SK-N-SH (cell line): ENCODE data around the gene NREP. TPM values are rescaled to one million over a fixed set of nuclear protein-coding genes. Genes with fewer than 3 reads are reported as not detected.
"Not testable (repeated sequence)": the region's sequence is repeated elsewhere in the genome, so short reads cannot be mapped to it uniquely, and the experiment has no call there.

Experiments
- CTCF ChIA-PET: fragments of 300-600, 350-600 bp; formaldehyde crosslinking; extraction: SDS; loops from one replicate; lab custom pipeline; 2021; lab: Yijun Ruan, JAX
- POLR2A ChIA-PET: fragments of 350-600 bp; sonication (Branson Sonifier 250); formaldehyde crosslinking; extraction: SDS; loops from one replicate; lab custom pipeline; 2020; ENCODE audit warnings: antibody characterized with exemption, inconsistent platforms; lab: Yijun Ruan, JAX
- DNase-seq: peaks from one replicate; pipeline ENCODE4 v3.0.0; 2012
- H2AFZ ChIP-seq: fragments of 200-600 bp; sonication (generic); 2 replicates; pipeline ENCODE4 v1.8.1; 2016; ENCODE audit warnings: antibody characterized with exemption, mild to moderate bottlenecking, low read depth
- H3F3A ChIP-seq: fragments of 200-600 bp; sonication (generic); replicated peaks from 2 replicates; pipeline ENCODE3; 2016; ENCODE audit warnings: antibody characterized with exemption, mild to moderate bottlenecking; ENCODE audit not compliant: insufficient read depth
- H3K27ac ChIP-seq, 2 experiments: fragments of 200-500 bp in 1 of 2; fragments of 200-600 bp in 1 of 2; sonication (Bioruptor generic) in 1 of 2; sonication (generic), shearing (Covaris generic) in 1 of 2; 2 replicates each; pipeline versions ENCODE4 v1.5.1 to v1.6.1; 2014 to 2016; ENCODE audit warnings: low read depth in 2 of 2, inconsistent platforms in 1 of 2, low read length in 1 of 2, mild to moderate bottlenecking in 1 of 2, mixed read lengths in 1 of 2
- H3K27me3 ChIP-seq: fragments of 200-600 bp; sonication (generic), shearing (Covaris generic); 2 replicates; pipeline ENCODE4 v1.6.1; 2016; ENCODE audit warnings: mixed run types; ENCODE audit not compliant: insufficient read depth
- H3K36me3 ChIP-seq, 2 experiments: fragments of 200-500 bp in 1 of 2; fragments of 200-600 bp in 1 of 2; sonication (Bioruptor generic) in 1 of 2; sonication (generic) in 1 of 2; replicated peaks in 1 of 2; 2 replicates each; pipeline versions ENCODE3 to v1.5.1; 2014 to 2016; ENCODE audit warnings: low read length in 1 of 2, mild to moderate bottlenecking in 1 of 2; ENCODE audit not compliant: insufficient read depth in 2 of 2, control insufficient read depth in 1 of 2
- H3K4me1 ChIP-seq, 2 experiments: fragments of 200-500 bp in 1 of 2; fragments of 200-600 bp in 1 of 2; sonication (Bioruptor generic) in 1 of 2; sonication (generic), shearing (Covaris generic) in 1 of 2; 2 replicates each; pipeline versions ENCODE4 v1.5.1 to v1.6.1; 2014 to 2016; ENCODE audit warnings: low read depth in 1 of 2, low read length in 1 of 2, mixed run types in 1 of 2; ENCODE audit not compliant: insufficient read depth in 2 of 2, control insufficient read depth in 1 of 2
- H3K4me2 ChIP-seq: fragments of 200-600 bp; sonication (generic), shearing (Covaris generic); 2 replicates; pipeline ENCODE4 v1.6.1; 2017; ENCODE audit warnings: mixed run types
- H3K4me3 ChIP-seq, 2 experiments: fragments of 200-500 bp in 1 of 2; fragments of 200-600 bp in 1 of 2; sonication (Bioruptor generic) in 1 of 2; sonication (generic), shearing (Covaris generic) in 1 of 2; 2 replicates each; pipeline versions ENCODE4 v1.5.1 to v1.8.1; 2014 to 2016; ENCODE audit warnings: low read depth in 2 of 2, inconsistent platforms in 1 of 2, low read length in 1 of 2, mild to moderate bottlenecking in 1 of 2, mixed read lengths in 1 of 2, moderate library complexity in 1 of 2
- H3K79me2 ChIP-seq: fragments of 200-600 bp; sonication (generic); 2 replicates; pipeline ENCODE4 v1.8.1; 2017; ENCODE audit warnings: mild to moderate bottlenecking; ENCODE audit not compliant: insufficient read depth
- H3K9ac ChIP-seq: fragments of 200-600 bp; sonication (generic); 2 replicates; pipeline ENCODE4 v1.6.1; 2017; ENCODE audit warnings: mixed run types
- H3K9me2 ChIP-seq: fragments of 200-600 bp; sonication (generic); 2 replicates; pipeline ENCODE4 v1.6.1; 2017; ENCODE audit warnings: mixed run types
- H3K9me3 ChIP-seq: fragments of 200-600 bp; sonication (generic); 2 replicates; pipeline ENCODE4 v1.6.1; 2017; ENCODE audit warnings: mixed run types, mild to moderate bottlenecking, moderate library complexity
- H4K20me1 ChIP-seq: fragments of 200-600 bp; sonication (generic); 2 replicates; pipeline ENCODE4 v1.6.1; 2017; ENCODE audit warnings: mild to moderate bottlenecking, mixed run types; ENCODE audit not compliant: insufficient read depth
- FOXJ3 ChIP-seq: sonication (generic); formaldehyde crosslinking; IDR thresholded peaks from 2 replicates; pipeline ENCODE4 v1.5.1; 2020; ENCODE audit warnings: mild to moderate bottlenecking, missing genetic modification reagents
- MEF2A ChIP-seq: IDR thresholded peaks from 2 replicates; pipeline ENCODE4 v1.4.0; 2012; ENCODE audit warnings: low read depth, borderline replicate concordance
- REST ChIP-seq: IDR thresholded peaks from 2 replicates; pipeline ENCODE4 v1.6.1; 2012; ENCODE audit warnings: mild to moderate bottlenecking, low read depth, low read length, moderate library complexity
- SMC3 ChIP-seq: IDR thresholded peaks from 2 replicates; pipeline ENCODE4 v1.6.1; 2012; ENCODE audit warnings: low read depth, low read length, improper control_type of control experiment
- WGBS: methylation state at CpG from one replicate; pipeline ENCODE4 v1.1.6; 2017; ENCODE audit warnings: low lambda C conversion rate; 5-methylcytosine and 5-hydroxymethylcytosine counted together
- polyA plus RNA-seq, 3 experiments: library from polyadenylated mRNA; depleted of rRNA; stranded (reverse); fragments of >200 nt; gene quantifications; 2 replicates each; pipeline ENCODE4 v1.2.3, GENCODE V29; 2012
- TF ChIP-seq, protein P1 (sequence below): IDR thresholded peaks from 2 replicates; pipeline ENCODE4; 2012
- TF ChIP-seq, protein P2 (sequence below): IDR thresholded peaks from 2 replicates; pipeline ENCODE4 v1.4.0; 2012; ENCODE audit warnings: low read depth, borderline replicate concordance

NREP gene
- polyA plus RNA-seq, 1 of the 3 experiments (the other 2 are of a cell fraction), result 94.4 TPM

DNA sequence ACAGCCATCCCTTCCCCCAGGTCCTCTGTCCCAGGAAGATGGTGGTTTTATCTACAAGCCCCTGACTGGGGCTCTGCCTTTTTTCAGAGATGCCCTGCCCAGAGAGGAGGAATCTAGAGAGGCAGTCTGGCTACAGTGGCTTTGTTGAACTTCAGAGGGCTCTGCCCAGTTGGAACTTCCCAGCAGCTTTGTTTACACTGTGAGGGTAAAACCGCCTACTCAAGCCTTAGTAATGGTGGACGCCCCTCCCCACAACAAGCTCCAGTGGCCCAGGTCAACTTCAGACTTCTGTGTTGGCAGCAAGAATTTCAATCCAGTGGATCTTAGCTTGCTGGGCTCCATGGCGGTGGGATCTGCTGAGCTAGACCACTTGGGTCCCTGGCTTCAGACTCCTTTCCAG lies 40.2 kb downstream of the NREP start:
- H3K27ac ChIP-seq, H3K36me3 ChIP-seq, H3K9me2 ChIP-seq, H3K4me3 ChIP-seq, H3K4me2 ChIP-seq, H2AFZ ChIP-seq, H3K27me3 ChIP-seq, H4K20me1 ChIP-seq, H3K4me1 ChIP-seq, POLR2A ChIA-PET, DNase-seq, H3K9me3 ChIP-seq, H3K79me2 ChIP-seq, H3K9ac ChIP-seq, H3F3A ChIP-seq: not testable (repeated sequence)
- CTCF ChIA-PET, result interaction anchor here (1.1 to 1.4 kb wide), 2 partner anchors 15 to 166 kb away, joined by 3 to 4 read pairs; no protein-coding TSS in a partner anchor
- 75% methylated on average over 3 of the region's 3 CpGs for WGBS

GRCh38 chr5:111707630-111708164 lies 49.3 kb downstream of the NREP start:
- CTCF ChIA-PET, result no interaction called here
- no peaks in the 10 kb centered on the region for H4K20me1 ChIP-seq
- H3K9me2 ChIP-seq, result no peaks in the 10 kb centered on the region
- POLR2A ChIA-PET, result no interaction called here
- no peak overlapping the region for H3K4me2 ChIP-seq
- no peak overlapping the region for H2AFZ ChIP-seq
- H3K79me2 ChIP-seq, result no peaks in the 10 kb centered on the region
- TF ChIP-seq SMC3 (no peak), FOXJ3 (CRISPR knock-in tag) (no peak), MEF2A (no peak), REST (no peak)
- TF ChIP-seq, protein P1, sequence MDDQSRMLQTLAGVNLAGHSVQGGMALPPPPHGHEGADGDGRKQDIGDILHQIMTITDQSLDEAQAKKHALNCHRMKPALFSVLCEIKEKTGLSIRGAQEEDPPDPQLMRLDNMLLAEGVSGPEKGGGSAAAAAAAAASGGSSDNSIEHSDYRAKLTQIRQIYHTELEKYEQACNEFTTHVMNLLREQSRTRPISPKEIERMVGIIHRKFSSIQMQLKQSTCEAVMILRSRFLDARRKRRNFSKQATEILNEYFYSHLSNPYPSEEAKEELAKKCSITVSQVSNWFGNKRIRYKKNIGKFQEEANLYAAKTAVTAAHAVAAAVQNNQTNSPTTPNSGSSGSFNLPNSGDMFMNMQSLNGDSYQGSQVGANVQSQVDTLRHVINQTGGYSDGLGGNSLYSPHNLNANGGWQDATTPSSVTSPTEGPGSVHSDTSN, result no peak
- TF ChIP-seq, protein P2, sequence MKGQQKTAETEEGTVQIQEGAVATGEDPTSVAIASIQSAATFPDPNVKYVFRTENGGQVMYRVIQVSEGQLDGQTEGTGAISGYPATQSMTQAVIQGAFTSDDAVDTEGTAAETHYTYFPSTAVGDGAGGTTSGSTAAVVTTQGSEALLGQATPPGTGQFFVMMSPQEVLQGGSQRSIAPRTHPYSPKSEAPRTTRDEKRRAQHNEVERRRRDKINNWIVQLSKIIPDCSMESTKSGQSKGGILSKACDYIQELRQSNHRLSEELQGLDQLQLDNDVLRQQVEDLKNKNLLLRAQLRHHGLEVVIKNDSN, result no peak
- H3K9ac ChIP-seq, result no peak overlapping the region
- no peak for DNase-seq
- no peaks in the 10 kb centered on the region for H3K27me3 ChIP-seq
- H3K9me3 ChIP-seq, result 0 out of 2 replicates have a peak, but pooled peaks cover 5% of the 10 kb centered on the region
- H3K36me3 ChIP-seq, result no peaks in the 10 kb centered on the region
- no peak overlapping the region for H3K27ac ChIP-seq
- WGBS, result 75% methylated on average over 1 of the region's 1 CpG
- H3F3A ChIP-seq, result no peaks in the 10 kb centered on the region
- H3K4me3 ChIP-seq, result no peak overlapping the region
- no peaks in the 10 kb centered on the region; a peak in 1 of 4 replicates for H3K4me1 ChIP-seq
